Erythroblast (primary cell): Measurements from ENCODE around the gene RBM4.

ENCODE experiments used
- GATA1 ChIP-seq: IDR thresholded peaks from 2 replicates; pipeline ENCODE4 v1.6.1; 2011; ENCODE audit warnings: low read depth, mild to moderate bottlenecking, control low read depth, low read length, moderate library complexity
- POLR2A ChIP-seq: IDR thresholded peaks from 2 replicates; pipeline ENCODE4 v1.6.1; 2011; ENCODE audit warnings: mild to moderate bottlenecking, low read length

DNA sequence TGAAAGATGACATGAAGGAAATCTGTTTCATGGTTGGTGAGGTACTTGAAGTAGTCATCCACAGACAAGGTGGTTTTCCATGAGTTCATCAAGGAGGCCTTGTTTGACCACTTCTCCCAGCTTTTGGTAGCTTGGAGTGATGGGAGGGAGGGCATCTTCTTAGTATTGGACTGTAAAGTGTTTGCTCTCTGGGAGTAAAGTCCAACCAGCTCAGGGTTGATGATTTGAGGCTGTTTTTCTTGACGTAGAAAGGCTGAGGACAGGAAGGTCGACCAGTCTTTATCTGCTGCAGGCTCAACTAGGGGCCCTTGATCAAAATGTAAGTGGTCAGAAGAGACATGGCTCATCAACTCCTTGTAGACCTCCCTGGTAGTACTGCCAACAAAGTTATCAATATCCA, 47.3 kb upstream of the RBM4 start:
- TF ChIP-seq POLR2A (no peak), GATA1 (no peak)
